HEK293 (cell line): ENCODE results near the gene CDSN.

Experiments
- CTCF ChIA-PET: fragments of 350-600 bp; formaldehyde crosslinking; extraction: SDS; loops from one replicate; lab custom pipeline; 2021; ENCODE audit warnings: antibody characterized with exemption; lab: Yijun Ruan, JAX
- POLR2A ChIA-PET: fragments of 300-600 bp; formaldehyde crosslinking; extraction: SDS; loops from one replicate; lab custom pipeline; 2020; ENCODE audit warnings: antibody characterized with exemption, inconsistent platforms; lab: Yijun Ruan, JAX
- H3K27ac ChIP-seq: fragments of 200-500 bp; sonication (Bioruptor generic); 2 replicates; pipeline ENCODE4 v1.5.1; 2014; ENCODE audit warnings: low read depth, low read length, control low read depth, inconsistent platforms; ENCODE audit errors: extremely low read depth
- H3K36me3 ChIP-seq, 2 experiments: fragments of 200-500 bp in 1 of 2; sonication (Bioruptor generic) in 1 of 2; 1 replicate in 1 of 2; 2 replicates in 1 of 2; pipeline ENCODE4 v1.5.1; 2014 to 2017; ENCODE audit warnings: inconsistent platforms in 2 of 2, low read length in 2 of 2; ENCODE audit not compliant: control insufficient read depth in 2 of 2, insufficient read depth in 1 of 2
- H3K4me1 ChIP-seq: fragments of 200-500 bp; sonication (Bioruptor generic); 2 replicates; pipeline ENCODE4 v1.5.1; 2014; ENCODE audit warnings: mild to moderate bottlenecking, low read length, inconsistent platforms; ENCODE audit not compliant: control insufficient read depth, insufficient read depth
- H3K4me3 ChIP-seq: 2 replicates; pipeline ENCODE4 v1.5.1; 2011; ENCODE audit warnings: low read depth, mild to moderate bottlenecking, control low read depth, low read length, moderate library complexity
- H3K9me3 ChIP-seq: fragments of 200-500 bp; sonication (Bioruptor generic); 2 replicates; pipeline ENCODE4 v1.5.1; 2014; ENCODE audit warnings: low read depth, low read length, inconsistent platforms; ENCODE audit not compliant: control insufficient read depth, insufficient read depth
- GFI1B ChIP-seq: fragments of 450-650 bp; formaldehyde crosslinking; IDR thresholded peaks from 2 replicates; pipeline ENCODE4 v1.5.1; 2016; ENCODE audit warnings: missing biosample characterization, missing genetic modification characterization
- GLI4 ChIP-seq: fragments of 450-650 bp; formaldehyde crosslinking; IDR thresholded peaks from 2 replicates; pipeline ENCODE4 v1.5.1; 2016; ENCODE audit warnings: missing biosample characterization, missing genetic modification characterization
- KLF8 ChIP-seq: fragments of 450-650 bp; formaldehyde crosslinking; IDR thresholded peaks from 2 replicates; pipeline ENCODE4 v1.5.1; 2016; ENCODE audit warnings: missing biosample characterization, missing genetic modification characterization
- MEIS1 ChIP-seq: sonication (generic); formaldehyde crosslinking; IDR thresholded peaks from 2 replicates; pipeline ENCODE4 v1.8.1; 2022; ENCODE audit warnings: missing genetic modification reagents, mild to moderate bottlenecking, borderline replicate concordance
- SP7 ChIP-seq: fragments of 450-650 bp; formaldehyde crosslinking; IDR thresholded peaks from 2 replicates; pipeline ENCODE4 v1.5.1; 2016; ENCODE audit warnings: missing biosample characterization, missing genetic modification characterization
- TRIM28 ChIP-seq: IDR thresholded peaks from 2 replicates; pipeline ENCODE4 v1.6.1; 2011; ENCODE audit warnings: low read length, control low read depth, borderline replicate concordance
- ZBTB48 ChIP-seq: fragments of 450-650 bp; formaldehyde crosslinking; IDR thresholded peaks from 2 replicates; pipeline ENCODE4 v1.5.1; 2016; ENCODE audit warnings: missing biosample characterization, missing genetic modification characterization
- ZEB2 ChIP-seq: fragments of 450-650 bp; formaldehyde crosslinking; IDR thresholded peaks from 2 replicates; pipeline ENCODE4 v1.5.1; 2016; ENCODE audit warnings: missing biosample characterization, missing genetic modification characterization
- ZNF221 ChIP-seq: fragments of 450-650 bp; formaldehyde crosslinking; IDR thresholded peaks from 2 replicates; pipeline ENCODE4 v1.5.1; 2017; ENCODE audit warnings: missing biosample characterization, missing genetic modification characterization, borderline replicate concordance
- ZNF280C ChIP-seq: fragments of 450-650 bp; formaldehyde crosslinking; IDR thresholded peaks from 2 replicates; pipeline ENCODE4 v1.5.1; 2016; ENCODE audit warnings: missing biosample characterization, missing genetic modification characterization
- ZNF350 ChIP-seq: fragments of 450-650 bp; formaldehyde crosslinking; IDR thresholded peaks from 2 replicates; pipeline ENCODE4 v1.5.0; 2017; ENCODE audit warnings: missing biosample characterization, mild to moderate bottlenecking, missing genetic modification characterization
- ZNF473 ChIP-seq: fragments of 450-650 bp; formaldehyde crosslinking; IDR thresholded peaks from 2 replicates; pipeline ENCODE4 v1.5.1; 2017; ENCODE audit warnings: missing biosample characterization, missing genetic modification characterization
- ZNF48 ChIP-seq: fragments of 450-650 bp; formaldehyde crosslinking; IDR thresholded peaks from 2 replicates; pipeline ENCODE4 v1.5.1; 2016; ENCODE audit warnings: missing biosample characterization, missing genetic modification characterization
- ZNF548 ChIP-seq: fragments of 450-650 bp; formaldehyde crosslinking; IDR thresholded peaks from 2 replicates; pipeline ENCODE4 v1.5.1; 2016; ENCODE audit warnings: missing biosample characterization, missing genetic modification characterization
- ZNF768 ChIP-seq: fragments of 450-650 bp; formaldehyde crosslinking; IDR thresholded peaks from 2 replicates; pipeline ENCODE4 v1.5.1; 2018; ENCODE audit warnings: missing biosample characterization, mild to moderate bottlenecking, missing genetic modification characterization
- TF ChIP-seq, protein P1 (sequence below): fragments of 450-650 bp; IDR thresholded peaks from 2 replicates; pipeline ENCODE4 v1.5.1; 2018; ENCODE audit warnings: missing biosample characterization, missing genetic modification characterization
- TF ChIP-seq, protein P2 (sequence below): fragments of 450-650 bp; formaldehyde crosslinking; IDR thresholded peaks from 2 replicates; pipeline ENCODE4 v1.5.1; 2016; ENCODE audit warnings: missing biosample characterization, missing genetic modification characterization
- TF ChIP-seq, protein P3 (sequence below): fragments of 450-650 bp; formaldehyde crosslinking; IDR thresholded peaks from 2 replicates; pipeline ENCODE4 v1.5.1; 2016; ENCODE audit warnings: missing biosample characterization, missing genetic modification characterization
- TF ChIP-seq, protein P4 (sequence below): fragments of 450-650 bp; formaldehyde crosslinking; IDR thresholded peaks from 2 replicates; pipeline ENCODE4 v1.5.0; 2017; ENCODE audit warnings: missing biosample characterization, missing genetic modification characterization, borderline replicate concordance

CDSN gene

DNA sequence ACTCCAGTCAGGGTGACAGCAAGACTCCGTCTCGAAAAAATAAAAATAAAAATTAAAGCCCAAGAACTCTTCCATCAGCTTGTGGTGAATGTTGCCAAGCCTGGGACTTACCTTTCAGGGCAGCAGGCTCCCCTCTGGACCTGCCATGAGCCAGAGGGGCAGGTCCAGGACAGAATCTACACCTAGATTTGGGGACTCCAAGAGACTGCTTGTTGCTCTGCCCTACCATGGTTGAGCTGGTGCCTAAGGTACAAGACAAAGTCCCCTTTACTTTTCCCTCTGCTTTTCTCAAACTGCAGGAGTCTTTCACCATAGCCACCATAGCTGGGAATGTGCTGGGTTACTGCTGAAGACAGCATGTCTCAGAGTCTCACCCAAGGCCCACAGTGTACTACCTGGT lies 17.1 kb downstream of the CDSN start:
- POLR2A ChIA-PET: interaction anchor here (0.7 to 0.9 kb wide), 2 partner anchors 14 to 271 kb away, joined by 3 read pairs; no protein-coding TSS in a partner anchor

GRCh38 chr6:31098449-31098938 lies 21.8 kb downstream of the CDSN start:
- no peaks in the 10 kb centered on the region for H3K36me3 ChIP-seq
- no peaks in the 10 kb centered on the region for H3K4me1 ChIP-seq
- no peak for TF ChIP-seq SP7 (tag by site-specific recombination)
- no peak for TF ChIP-seq MEIS1
- TF ChIP-seq ZNF280C (tag by site-specific recombination): no peak
- TF ChIP-seq, protein P1, sequence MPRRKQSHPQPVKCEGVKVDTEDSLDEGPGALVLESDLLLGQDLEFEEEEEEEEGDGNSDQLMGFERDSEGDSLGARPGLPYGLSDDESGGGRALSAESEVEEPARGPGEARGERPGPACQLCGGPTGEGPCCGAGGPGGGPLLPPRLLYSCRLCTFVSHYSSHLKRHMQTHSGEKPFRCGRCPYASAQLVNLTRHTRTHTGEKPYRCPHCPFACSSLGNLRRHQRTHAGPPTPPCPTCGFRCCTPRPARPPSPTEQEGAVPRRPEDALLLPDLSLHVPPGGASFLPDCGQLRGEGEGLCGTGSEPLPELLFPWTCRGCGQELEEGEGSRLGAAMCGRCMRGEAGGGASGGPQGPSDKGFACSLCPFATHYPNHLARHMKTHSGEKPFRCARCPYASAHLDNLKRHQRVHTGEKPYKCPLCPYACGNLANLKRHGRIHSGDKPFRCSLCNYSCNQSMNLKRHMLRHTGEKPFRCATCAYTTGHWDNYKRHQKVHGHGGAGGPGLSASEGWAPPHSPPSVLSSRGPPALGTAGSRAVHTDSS: no peak
- TF ChIP-seq ZNF768 (tag by site-specific recombination): no peak
- TF ChIP-seq GFI1B: no peak
- TF ChIP-seq ZNF473 (tag by site-specific recombination): no peak
- TF ChIP-seq, protein P2, sequence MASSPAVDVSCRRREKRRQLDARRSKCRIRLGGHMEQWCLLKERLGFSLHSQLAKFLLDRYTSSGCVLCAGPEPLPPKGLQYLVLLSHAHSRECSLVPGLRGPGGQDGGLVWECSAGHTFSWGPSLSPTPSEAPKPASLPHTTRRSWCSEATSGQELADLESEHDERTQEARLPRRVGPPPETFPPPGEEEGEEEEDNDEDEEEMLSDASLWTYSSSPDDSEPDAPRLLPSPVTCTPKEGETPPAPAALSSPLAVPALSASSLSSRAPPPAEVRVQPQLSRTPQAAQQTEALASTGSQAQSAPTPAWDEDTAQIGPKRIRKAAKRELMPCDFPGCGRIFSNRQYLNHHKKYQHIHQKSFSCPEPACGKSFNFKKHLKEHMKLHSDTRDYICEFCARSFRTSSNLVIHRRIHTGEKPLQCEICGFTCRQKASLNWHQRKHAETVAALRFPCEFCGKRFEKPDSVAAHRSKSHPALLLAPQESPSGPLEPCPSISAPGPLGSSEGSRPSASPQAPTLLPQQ: no peak
- TF ChIP-seq ZNF221: no peak
- TF ChIP-seq ZNF48 (tag by site-specific recombination): no peak
- TF ChIP-seq KLF8 (tag by site-specific recombination): no peak
- no peak for TF ChIP-seq ZNF548 (tag by site-specific recombination)
- no peak for TF ChIP-seq TRIM28
- no peak for TF ChIP-seq ZNF350
- TF ChIP-seq, all 188 proteins: peak for 0
- Histone ChIP-seq H3K4me3 (no peak overlapping the region), H3K27ac (no peak overlapping the region), H3K9me3 (no peaks in the 10 kb centered on the region)
- ChIA-PET CTCF (interaction anchor here (0.7 to 1.2 kb wide), 3 partner anchors 15 to 419 kb away, joined by 4 read pairs; no protein-coding TSS in a partner anchor), POLR2A (no interaction called here)

More for the DNA sequence above, 17.1 kb downstream of the CDSN start:
- CTCF ChIA-PET: interaction anchor here (0.6 to 3.1 kb wide), 11 partner anchors 8 to 484 kb away, joined by 3 to 20 read pairs (median 6); partner anchors contain the start of genes C6orf15 and PSORS1C1
- Histone ChIP-seq H3K27ac (no peak overlapping the region), H3K4me1 (no peaks in the 10 kb centered on the region), H3K9me3 (no peaks in the 10 kb centered on the region), H3K4me3 (no peak overlapping the region), H3K36me3 (no peaks in the 10 kb centered on the region; a peak in 1 of 3 replicates)
- TF ChIP-seq ZNF280C (tag by site-specific recombination): no peak
- TF ChIP-seq GLI4 (tag by site-specific recombination): no peak
- no peak for TF ChIP-seq ZEB2 (tag by site-specific recombination)
- no peak for TF ChIP-seq ZBTB48 (tag by site-specific recombination)
- TF ChIP-seq, protein P3, sequence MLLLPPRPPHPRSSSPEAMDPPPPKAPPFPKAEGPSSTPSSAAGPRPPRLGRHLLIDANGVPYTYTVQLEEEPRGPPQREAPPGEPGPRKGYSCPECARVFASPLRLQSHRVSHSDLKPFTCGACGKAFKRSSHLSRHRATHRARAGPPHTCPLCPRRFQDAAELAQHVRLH (tag by site-specific recombination): no peak
- TF ChIP-seq, protein P4, sequence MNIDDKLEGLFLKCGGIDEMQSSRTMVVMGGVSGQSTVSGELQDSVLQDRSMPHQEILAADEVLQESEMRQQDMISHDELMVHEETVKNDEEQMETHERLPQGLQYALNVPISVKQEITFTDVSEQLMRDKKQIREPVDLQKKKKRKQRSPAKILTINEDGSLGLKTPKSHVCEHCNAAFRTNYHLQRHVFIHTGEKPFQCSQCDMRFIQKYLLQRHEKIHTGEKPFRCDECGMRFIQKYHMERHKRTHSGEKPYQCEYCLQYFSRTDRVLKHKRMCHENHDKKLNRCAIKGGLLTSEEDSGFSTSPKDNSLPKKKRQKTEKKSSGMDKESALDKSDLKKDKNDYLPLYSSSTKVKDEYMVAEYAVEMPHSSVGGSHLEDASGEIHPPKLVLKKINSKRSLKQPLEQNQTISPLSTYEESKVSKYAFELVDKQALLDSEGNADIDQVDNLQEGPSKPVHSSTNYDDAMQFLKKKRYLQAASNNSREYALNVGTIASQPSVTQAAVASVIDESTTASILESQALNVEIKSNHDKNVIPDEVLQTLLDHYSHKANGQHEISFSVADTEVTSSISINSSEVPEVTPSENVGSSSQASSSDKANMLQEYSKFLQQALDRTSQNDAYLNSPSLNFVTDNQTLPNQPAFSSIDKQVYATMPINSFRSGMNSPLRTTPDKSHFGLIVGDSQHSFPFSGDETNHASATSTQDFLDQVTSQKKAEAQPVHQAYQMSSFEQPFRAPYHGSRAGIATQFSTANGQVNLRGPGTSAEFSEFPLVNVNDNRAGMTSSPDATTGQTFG: no peak
